ENCODE results near the gene CNTFR.
A peak's percentile ranks its signal among the peaks of the same experiment; 100 is the strongest.

Gene CNTFR

GRCh38 chr9:34522091-34522887 is 67.2 kb downstream of the CNTFR start:
- Mint-ChIP-seq H3K4me1 (peaks cover 18% of the 10 kb centered on the region), H3K4me3 (peak overlapping the region; percentile 79 to 83 (median 79)), H3K27me3 (ENCODE audit: low read depth) (peaks cover 43% of the 10 kb centered on the region), H3K36me3 (ENCODE audit: low read depth) (no peaks in the 10 kb centered on the region), H3K27ac (peak overlapping the region in 2 of 3 experiments; percentile 25 to 30), H3K9me3 (no peaks in the 10 kb centered on the region)
- TF ChIP-seq, protein P1, sequence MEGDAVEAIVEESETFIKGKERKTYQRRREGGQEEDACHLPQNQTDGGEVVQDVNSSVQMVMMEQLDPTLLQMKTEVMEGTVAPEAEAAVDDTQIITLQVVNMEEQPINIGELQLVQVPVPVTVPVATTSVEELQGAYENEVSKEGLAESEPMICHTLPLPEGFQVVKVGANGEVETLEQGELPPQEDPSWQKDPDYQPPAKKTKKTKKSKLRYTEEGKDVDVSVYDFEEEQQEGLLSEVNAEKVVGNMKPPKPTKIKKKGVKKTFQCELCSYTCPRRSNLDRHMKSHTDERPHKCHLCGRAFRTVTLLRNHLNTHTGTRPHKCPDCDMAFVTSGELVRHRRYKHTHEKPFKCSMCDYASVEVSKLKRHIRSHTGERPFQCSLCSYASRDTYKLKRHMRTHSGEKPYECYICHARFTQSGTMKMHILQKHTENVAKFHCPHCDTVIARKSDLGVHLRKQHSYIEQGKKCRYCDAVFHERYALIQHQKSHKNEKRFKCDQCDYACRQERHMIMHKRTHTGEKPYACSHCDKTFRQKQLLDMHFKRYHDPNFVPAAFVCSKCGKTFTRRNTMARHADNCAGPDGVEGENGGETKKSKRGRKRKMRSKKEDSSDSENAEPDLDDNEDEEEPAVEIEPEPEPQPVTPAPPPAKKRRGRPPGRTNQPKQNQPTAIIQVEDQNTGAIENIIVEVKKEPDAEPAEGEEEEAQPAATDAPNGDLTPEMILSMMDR (IDR thresholded peaks at IDR 0.05; ENCODE audit: unreplicated experiment in 3 of 3): no peak

DNA sequence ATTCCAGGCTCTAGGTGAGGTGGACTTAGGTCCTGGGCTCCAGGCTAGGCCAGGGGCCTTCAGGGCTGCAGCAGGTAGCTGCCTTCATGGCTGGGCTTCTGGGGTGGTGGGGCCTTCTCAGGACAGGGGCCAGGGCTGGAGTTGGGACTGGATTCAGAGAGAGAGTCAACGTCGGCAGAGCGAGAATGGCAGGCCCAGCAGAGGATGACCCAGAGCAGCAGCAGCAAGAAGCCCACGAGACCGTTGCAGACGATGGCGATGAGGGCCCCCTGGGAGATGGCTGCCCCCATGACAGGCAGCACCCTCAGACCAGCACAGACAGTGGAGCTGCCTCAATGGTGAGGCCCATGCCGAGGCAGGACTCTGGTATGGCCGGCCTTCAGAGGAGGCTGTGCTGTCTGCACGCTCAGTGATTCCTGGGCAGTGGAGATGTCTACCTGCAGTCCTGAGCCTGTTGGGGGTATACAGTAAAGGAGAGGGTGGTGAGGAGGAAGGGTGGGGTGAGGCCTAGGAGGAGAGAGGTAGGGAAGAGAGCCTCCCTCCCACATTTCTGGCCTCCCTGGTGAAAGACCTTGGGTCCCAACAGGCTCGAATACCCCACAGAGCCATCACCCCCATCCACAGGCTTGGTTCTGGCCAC is 68.0 kb downstream of the CNTFR start:
- Mint-ChIP-seq H3K4me3 (peak overlapping the region; percentile 35 to 53 (median 39)), H3K27ac (no peak overlapping the region), H3K27me3 (ENCODE audit: low read depth) (peaks cover 43% of the 10 kb centered on the region), H3K9me3 (no peaks in the 10 kb centered on the region), H3K36me3 (ENCODE audit: low read depth) (no peaks in the 10 kb centered on the region), H3K4me1 (peaks cover 18% of the 10 kb centered on the region)
- TF ChIP-seq, protein P1 (IDR thresholded peaks at IDR 0.05; ENCODE audit: unreplicated experiment in 3 of 3): no peak

DNA sequence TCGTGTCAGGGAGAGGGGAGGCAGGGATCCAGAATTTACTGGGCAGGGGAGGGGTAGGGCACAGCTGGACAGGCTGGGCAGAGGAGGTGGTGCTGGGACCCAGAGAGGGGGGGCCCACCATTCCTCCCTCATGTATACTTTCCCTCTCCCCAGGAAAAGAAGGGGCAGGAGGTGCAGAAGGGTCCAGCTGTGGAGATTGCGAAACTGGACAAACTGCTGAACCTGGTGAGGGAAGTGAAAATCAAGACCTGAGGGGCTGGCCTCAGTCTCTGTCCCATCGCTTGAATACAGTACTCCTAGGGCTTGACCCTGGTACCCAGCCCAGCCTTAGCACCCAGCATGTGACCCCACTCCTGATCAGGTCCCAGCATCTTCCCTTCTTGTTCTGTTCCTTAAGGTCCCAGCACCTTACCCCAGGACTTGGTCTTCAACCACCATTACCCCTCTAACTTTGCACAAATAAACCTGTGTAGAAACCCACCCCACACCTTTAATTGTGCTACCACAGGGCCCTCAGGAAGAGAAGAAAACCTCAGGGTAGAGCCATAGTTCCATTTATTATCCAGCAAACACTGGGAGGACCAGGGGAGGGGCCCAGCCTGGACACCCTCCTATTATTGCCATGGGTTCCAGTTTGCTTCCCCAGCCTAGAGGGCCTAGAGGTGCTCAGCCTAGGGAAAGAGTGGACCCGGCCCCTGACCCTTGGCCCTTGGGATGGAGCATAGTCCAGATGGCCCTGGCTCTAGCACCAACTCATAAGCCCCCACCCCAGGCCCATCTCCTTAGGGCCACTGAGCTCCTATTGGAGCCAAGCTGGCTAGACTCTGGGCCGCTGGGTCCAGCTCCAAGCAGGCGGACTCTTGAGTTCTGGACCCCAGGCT is 68.8 kb downstream of the CNTFR start:
- H3K4me1 Mint-ChIP-seq: peaks cover 18% of the 10 kb centered on the region
- no peak overlapping the region for H3K27ac Mint-ChIP-seq
- TF ChIP-seq, protein P1 (IDR thresholded peaks at IDR 0.05; ENCODE audit: unreplicated experiment in 3 of 3): no peak
- no peaks in the 10 kb centered on the region for H3K36me3 Mint-ChIP-seq (ENCODE audit: low read depth)
- H3K27me3 Mint-ChIP-seq (ENCODE audit: low read depth): peaks cover 46% of the 10 kb centered on the region
- H3K4me3 Mint-ChIP-seq: peak overlapping the region in 2 of 3 experiments; percentile 11 to 46
- H3K9me3 Mint-ChIP-seq: no peaks in the 10 kb centered on the region

GRCh38 chr9:34520096-34520495 is 69.4 kb downstream of the CNTFR start:
- Mint-ChIP-seq H3K4me1 (peaks cover 18% of the 10 kb centered on the region), H3K27ac (no peak overlapping the region), H3K9me3 (no peaks in the 10 kb centered on the region), H3K4me3 (no peak overlapping the region), H3K27me3 (ENCODE audit: low read depth) (peaks cover 41% of the 10 kb centered on the region), H3K36me3 (ENCODE audit: low read depth) (no peaks in the 10 kb centered on the region)
- TF ChIP-seq, protein P1 (IDR thresholded peaks at IDR 0.05; ENCODE audit: unreplicated experiment in 3 of 3): no peak

GRCh38 chr9:34519321-34520020 is 70.1 kb downstream of the CNTFR start:
- Mint-ChIP-seq H3K27ac (no peak overlapping the region), H3K27me3 (ENCODE audit: low read depth) (peaks cover 39% of the 10 kb centered on the region), H3K9me3 (no peaks in the 10 kb centered on the region), H3K4me1 (peaks cover 13% of the 10 kb centered on the region), H3K4me3 (peak overlapping the region in 1 of 3 experiments; percentile 7), H3K36me3 (ENCODE audit: low read depth) (no peaks in the 10 kb centered on the region)
- TF ChIP-seq, protein P1 (IDR thresholded peaks at IDR 0.05; ENCODE audit: unreplicated experiment in 3 of 3): no peak

All from nephron (organoid).